ENCODE data around the gene CNTNAP1. TPM values are rescaled to one million over a fixed set of nuclear protein-coding genes. Genes with fewer than 3 reads are reported as not detected.
A peak's percentile ranks its signal among the peaks of the same experiment; 100 is the strongest.

Gene CNTNAP1
- total RNA-seq, 1 donor from 2014 or later, result 15.1 TPM

DNA sequence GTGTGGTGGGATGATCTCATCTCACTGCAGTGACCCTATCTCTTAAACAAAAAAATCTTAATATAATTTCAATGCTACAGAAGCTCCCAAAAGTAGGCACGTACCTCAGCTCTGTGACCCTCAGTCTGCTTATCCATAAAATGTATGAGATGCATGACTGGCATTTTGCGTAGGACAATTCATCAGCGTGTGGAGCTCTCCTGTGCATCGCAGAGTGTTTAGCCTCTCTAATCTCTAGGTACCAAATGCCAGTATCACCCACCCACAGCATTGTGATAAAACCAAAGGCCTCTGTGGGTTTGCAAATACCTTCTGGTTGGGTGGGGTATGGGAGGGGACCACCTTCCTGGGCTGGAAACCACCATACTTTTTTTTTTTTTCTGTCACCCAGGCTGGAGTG is 42.2 kb upstream of the CNTNAP1 start:
- Mint-ChIP-seq H3K27me3 (ENCODE audit: insufficient read depth, low read depth) (peaks cover 3% of the 10 kb centered on the region), H3K4me1 (peaks cover 8% of the 10 kb centered on the region), H3K36me3 (no peaks in the 10 kb centered on the region), H3K4me3 (no peak overlapping the region), H3K9me3 (no peaks in the 10 kb centered on the region), H3K27ac (no peak overlapping the region)
- Histone ChIP-seq H3F3A (ENCODE audit: low read depth) (peaks cover 3% of the 10 kb centered on the region), H3K79me2 (ENCODE audit: low read depth) (no peaks in the 10 kb centered on the region), H3K9me3 (ENCODE audit: low read depth) (no peaks in the 10 kb centered on the region), H4K20me1 (ENCODE audit: low read depth) (no peaks in the 10 kb centered on the region), H3K4me2 (no peak overlapping the region), H3K27ac (no peak overlapping the region), H3K9ac (no peak overlapping the region), H3K27me3 (no peaks in the 10 kb centered on the region), H2AFZ (replicated peaks) (no peak overlapping the region), H3K4me3 (no peak overlapping the region), H3K4me1 (no peaks in the 10 kb centered on the region), H3K36me3 (no peaks in the 10 kb centered on the region)
- TF ChIP-seq, protein P1, sequence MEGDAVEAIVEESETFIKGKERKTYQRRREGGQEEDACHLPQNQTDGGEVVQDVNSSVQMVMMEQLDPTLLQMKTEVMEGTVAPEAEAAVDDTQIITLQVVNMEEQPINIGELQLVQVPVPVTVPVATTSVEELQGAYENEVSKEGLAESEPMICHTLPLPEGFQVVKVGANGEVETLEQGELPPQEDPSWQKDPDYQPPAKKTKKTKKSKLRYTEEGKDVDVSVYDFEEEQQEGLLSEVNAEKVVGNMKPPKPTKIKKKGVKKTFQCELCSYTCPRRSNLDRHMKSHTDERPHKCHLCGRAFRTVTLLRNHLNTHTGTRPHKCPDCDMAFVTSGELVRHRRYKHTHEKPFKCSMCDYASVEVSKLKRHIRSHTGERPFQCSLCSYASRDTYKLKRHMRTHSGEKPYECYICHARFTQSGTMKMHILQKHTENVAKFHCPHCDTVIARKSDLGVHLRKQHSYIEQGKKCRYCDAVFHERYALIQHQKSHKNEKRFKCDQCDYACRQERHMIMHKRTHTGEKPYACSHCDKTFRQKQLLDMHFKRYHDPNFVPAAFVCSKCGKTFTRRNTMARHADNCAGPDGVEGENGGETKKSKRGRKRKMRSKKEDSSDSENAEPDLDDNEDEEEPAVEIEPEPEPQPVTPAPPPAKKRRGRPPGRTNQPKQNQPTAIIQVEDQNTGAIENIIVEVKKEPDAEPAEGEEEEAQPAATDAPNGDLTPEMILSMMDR (IDR thresholded peaks at IDR 0.05), result no peak
- TF ChIP-seq EZH2phosphoT487 (IDR thresholded peaks at IDR 0.05), result no peak
- TF ChIP-seq EZH2 (IDR thresholded peaks at IDR 0.05), result no peak
- no peak for DNase-seq (ENCODE audit: low spot score)

DNA sequence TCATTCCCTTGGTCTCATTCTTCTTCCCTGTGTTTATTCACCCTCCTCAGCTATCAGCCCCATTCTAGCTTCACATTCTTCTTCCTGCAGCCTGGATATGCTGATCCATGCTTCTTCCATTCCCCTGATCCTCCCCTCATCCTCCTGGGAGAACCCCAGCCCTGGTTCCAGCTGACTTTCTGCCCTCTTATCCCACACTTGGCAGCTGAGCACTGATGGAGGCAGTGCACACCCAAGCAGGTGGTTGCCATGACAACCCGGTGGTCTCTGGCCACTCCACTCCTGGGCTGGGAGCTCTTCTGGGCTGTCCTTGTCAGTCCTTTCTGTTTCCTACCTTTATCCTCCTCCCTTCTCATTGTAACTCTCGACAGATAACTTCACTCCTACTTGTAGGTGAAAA is 40.0 kb upstream of the CNTNAP1 start:
- H3K27me3 ChIP-seq, result no peaks in the 10 kb centered on the region
- H3K79me2 ChIP-seq (ENCODE audit: low read depth), result no peaks in the 10 kb centered on the region
- peaks cover 8% of the 10 kb centered on the region for H3K4me1 Mint-ChIP-seq
- H4K20me1 ChIP-seq (ENCODE audit: low read depth), result no peaks in the 10 kb centered on the region
- no peak overlapping the region for H2AFZ ChIP-seq (replicated peaks)
- peaks cover 3% of the 10 kb centered on the region for H3F3A ChIP-seq (ENCODE audit: low read depth)
- H3K27ac ChIP-seq, result no peak overlapping the region
- H3K36me3 Mint-ChIP-seq, result no peaks in the 10 kb centered on the region
- no peak overlapping the region for H3K4me2 ChIP-seq
- DNase-seq (ENCODE audit: low spot score), result peak; percentile 71
- no peaks in the 10 kb centered on the region for H3K4me1 ChIP-seq
- no peaks in the 10 kb centered on the region for H3K36me3 ChIP-seq
- H3K9me3 Mint-ChIP-seq, result no peaks in the 10 kb centered on the region
- H3K27ac Mint-ChIP-seq, result no peak overlapping the region
- no peak overlapping the region for H3K4me3 ChIP-seq
- TF ChIP-seq, protein P1 (IDR thresholded peaks at IDR 0.05), result no peak
- no peak for TF ChIP-seq EZH2 (IDR thresholded peaks at IDR 0.05)
- no peak for TF ChIP-seq EZH2phosphoT487 (IDR thresholded peaks at IDR 0.05)
- H3K9ac ChIP-seq, result no peak overlapping the region
- no peaks in the 10 kb centered on the region for H3K9me3 ChIP-seq (ENCODE audit: low read depth)
- H3K27me3 Mint-ChIP-seq (ENCODE audit: insufficient read depth, low read depth), result peaks cover 3% of the 10 kb centered on the region
- no peak overlapping the region for H3K4me3 Mint-ChIP-seq

- no peak overlapping the region for H3K4me3 Mint-ChIP-seq
These were observed 34.6 kb upstream of the CNTNAP1 start for GRCh38 chr17:42647778-42648177.

More at GRCh38 chr17:42647778-42648177, 34.6 kb upstream of the CNTNAP1 start:
- Mint-ChIP-seq H3K4me1 (peaks cover 1% of the 10 kb centered on the region), H3K27ac (no peak overlapping the region), H3K27me3 (ENCODE audit: insufficient read depth, low read depth) (peaks cover 4% of the 10 kb centered on the region), H3K9me3 (no peaks in the 10 kb centered on the region), H3K36me3 (no peaks in the 10 kb centered on the region)
- no peaks in the 10 kb centered on the region for H4K20me1 ChIP-seq (ENCODE audit: low read depth)
- H3K4me2 ChIP-seq, result no peak overlapping the region
- TF ChIP-seq EZH2 (IDR thresholded peaks at IDR 0.05), result no peak
- no peak for TF ChIP-seq EZH2phosphoT487 (IDR thresholded peaks at IDR 0.05)
- TF ChIP-seq, protein P1 (IDR thresholded peaks at IDR 0.05), result no peak
- H3K4me1 ChIP-seq, result no peaks in the 10 kb centered on the region
- H2AFZ ChIP-seq (replicated peaks), result no peak overlapping the region
- no peak overlapping the region for H3K9ac ChIP-seq
- no peaks in the 10 kb centered on the region for H3K79me2 ChIP-seq (ENCODE audit: low read depth)
- DNase-seq (ENCODE audit: low spot score), result no peak
- H3K27me3 ChIP-seq, result no peaks in the 10 kb centered on the region
- peaks cover 1% of the 10 kb centered on the region for H3F3A ChIP-seq (ENCODE audit: low read depth)
- H3K27ac ChIP-seq, result no peak overlapping the region
- H3K36me3 ChIP-seq, result no peaks in the 10 kb centered on the region
- H3K4me3 ChIP-seq, result no peak overlapping the region
- no peaks in the 10 kb centered on the region for H3K9me3 ChIP-seq (ENCODE audit: low read depth)
